SU-DHL-6 (cell line): ENCODE measurements around the gene SRGAP2B.
"Not testable (repeated sequence)": the region's sequence is repeated elsewhere in the genome, so short reads cannot be mapped to it uniquely, and the experiment has no call there.

Experiments used
- H2AFZ ChIP-seq: fragments of 200-600 bp; sonication (generic); 2 replicates; pipeline ENCODE4 v1.6.1; 2014; ENCODE audit warnings: low read depth, mild to moderate bottlenecking, moderate library complexity, mixed read lengths, antibody characterized with exemption, low read length; ENCODE audit not compliant: severe bottlenecking
- H3F3A ChIP-seq: fragments of 200-600 bp; shearing (Covaris generic); 2 replicates; pipeline ENCODE4 v1.6.0; 2016; ENCODE audit warnings: antibody characterized with exemption, mild to moderate bottlenecking; ENCODE audit not compliant: insufficient read depth
- H3K27ac ChIP-seq: fragments of 200-600 bp; sonication (generic); 2 replicates; pipeline ENCODE4 v1.5.1; 2016; ENCODE audit warnings: low read depth, mild to moderate bottlenecking, low read length, moderate library complexity, mixed read lengths
- H3K27me3 ChIP-seq: fragments of 200-600 bp; sonication (generic), shearing (Covaris generic); 2 replicates; pipeline ENCODE4 v1.6.0; 2014; ENCODE audit warnings: mild to moderate bottlenecking, low read length
- H3K36me3 ChIP-seq: fragments of 200-600 bp; sonication (generic); 2 replicates; pipeline ENCODE4 v1.6.1; 2014; ENCODE audit warnings: mild to moderate bottlenecking, low read length, mixed read lengths
- H3K4me2 ChIP-seq: fragments of 300-600, 200-600 bp; shearing (Covaris generic), sonication (generic); 2 replicates; pipeline ENCODE4 v1.6.0; 2014; ENCODE audit warnings: low read length, low read depth, mild to moderate bottlenecking; ENCODE audit not compliant: poor library complexity, severe bottlenecking
- H3K4me3 ChIP-seq: fragments of 200-600 bp; sonication (generic); 2 replicates; pipeline ENCODE4 v1.5.1; 2014; ENCODE audit warnings: antibody characterized with exemption, low read length, mild to moderate bottlenecking, mixed read lengths; ENCODE audit not compliant: insufficient read depth, poor library complexity, severe bottlenecking
- H3K79me2 ChIP-seq: fragments of 200-600 bp; sonication (generic); 2 replicates; pipeline ENCODE4 v1.6.1; 2014; ENCODE audit warnings: mild to moderate bottlenecking, low read length, moderate library complexity; ENCODE audit not compliant: insufficient read depth
- H3K9ac ChIP-seq: fragments of 200-600 bp; sonication (generic); 2 replicates; pipeline ENCODE4 v1.7.0; 2014; ENCODE audit warnings: mild to moderate bottlenecking, low read length
- H3K9me2 ChIP-seq: fragments of 200-600 bp; sonication (generic); replicated peaks from 2 replicates; pipeline ENCODE4 v1.6.1; 2014; ENCODE audit warnings: low read length; ENCODE audit not compliant: insufficient read depth
- H3K9me3 ChIP-seq: fragments of 200-600 bp; sonication (generic); 2 replicates; pipeline ENCODE4 v1.6.1; 2014; ENCODE audit warnings: low read length, mixed read lengths; ENCODE audit not compliant: insufficient read depth
- H4K20me1 ChIP-seq: fragments of 200-600 bp; sonication (generic); 2 replicates; pipeline ENCODE4 v1.6.1; 2014; ENCODE audit warnings: low read depth, mild to moderate bottlenecking, antibody characterized with exemption, low read length, moderate library complexity, mixed read lengths

The SRGAP2B gene

GRCh38 chr1:144992915-144993314 lies 102.2 kb downstream of the SRGAP2B start:
- not testable (repeated sequence) for H3K9me2 ChIP-seq, H3K9ac ChIP-seq, H3K36me3 ChIP-seq, H3K4me2 ChIP-seq, H3K4me3 ChIP-seq, H3K9me3 ChIP-seq, H3K27me3 ChIP-seq, H4K20me1 ChIP-seq, H3F3A ChIP-seq, H2AFZ ChIP-seq, H3K79me2 ChIP-seq, H3K27ac ChIP-seq

GRCh38 chr1:144990611-144991010 lies 104.5 kb downstream of the SRGAP2B start:
- H4K20me1 ChIP-seq, H3K9me2 ChIP-seq, H3F3A ChIP-seq, H3K4me3 ChIP-seq, H3K4me2 ChIP-seq, H3K79me2 ChIP-seq, H3K36me3 ChIP-seq, H3K27ac ChIP-seq, H3K27me3 ChIP-seq, H3K9me3 ChIP-seq, H2AFZ ChIP-seq, H3K9ac ChIP-seq: not testable (repeated sequence)

- H2AFZ ChIP-seq, H4K20me1 ChIP-seq, H3F3A ChIP-seq, H3K36me3 ChIP-seq, H3K4me3 ChIP-seq, H3K27ac ChIP-seq, H3K79me2 ChIP-seq, H3K9me2 ChIP-seq, H3K4me2 ChIP-seq, H3K27me3 ChIP-seq, H3K9me3 ChIP-seq, H3K9ac ChIP-seq: not testable (repeated sequence)
These were observed 108.0 kb downstream of the SRGAP2B start for GRCh38 chr1:144987131-144987530.

- not testable (repeated sequence) for H3K4me2 ChIP-seq, H3K4me3 ChIP-seq, H4K20me1 ChIP-seq, H3K79me2 ChIP-seq, H3K27me3 ChIP-seq, H2AFZ ChIP-seq, H3F3A ChIP-seq, H3K36me3 ChIP-seq, H3K9ac ChIP-seq, H3K9me2 ChIP-seq, H3K9me3 ChIP-seq, H3K27ac ChIP-seq
These were observed 108.8 kb downstream of the SRGAP2B start for GRCh38 chr1:144986171-144986860.

- not testable (repeated sequence) for H3K4me2 ChIP-seq, H3K4me3 ChIP-seq, H3K9me3 ChIP-seq, H2AFZ ChIP-seq, H4K20me1 ChIP-seq, H3K27ac ChIP-seq, H3K79me2 ChIP-seq, H3F3A ChIP-seq, H3K9me2 ChIP-seq, H3K36me3 ChIP-seq, H3K9ac ChIP-seq, H3K27me3 ChIP-seq
These were observed 109.5 kb downstream of the SRGAP2B start for GRCh38 chr1:144985550-144986170.

GRCh38 chr1:144982802-144983525 lies 112.2 kb downstream of the SRGAP2B start:
- H3K36me3 ChIP-seq, H3K9ac ChIP-seq, H3F3A ChIP-seq, H3K9me3 ChIP-seq, H3K4me3 ChIP-seq, H3K27ac ChIP-seq, H3K4me2 ChIP-seq, H2AFZ ChIP-seq, H3K27me3 ChIP-seq, H3K9me2 ChIP-seq, H4K20me1 ChIP-seq, H3K79me2 ChIP-seq: not testable (repeated sequence)

GRCh38 chr1:144981157-144981556 lies 114.0 kb downstream of the SRGAP2B start:
- not testable (repeated sequence) for H3K4me3 ChIP-seq, H3K4me2 ChIP-seq, H3K27me3 ChIP-seq, H3K9me3 ChIP-seq, H3K9ac ChIP-seq, H2AFZ ChIP-seq, H3F3A ChIP-seq, H3K27ac ChIP-seq, H4K20me1 ChIP-seq, H3K36me3 ChIP-seq, H3K9me2 ChIP-seq, H3K79me2 ChIP-seq
